Activated CD8-positive, alpha-beta memory T cell treated with anti-CD3 and anti-CD28 coated beads for 1 hour (primary cell): ENCODE results near the gene GJE1.
"Not testable (repeated sequence)": the region's sequence is repeated elsewhere in the genome, so short reads cannot be mapped to it uniquely, and the experiment has no call there.

Experiments
- DNase-seq, 2 donors: peaks; one replicate each; pipeline ENCODE4 v3.0.0-alpha.2; 2020; ENCODE audit warnings: low read depth in 1 of 2; ENCODE audit errors: extremely low read depth in 1 of 2

The GJE1 gene

DNA sequence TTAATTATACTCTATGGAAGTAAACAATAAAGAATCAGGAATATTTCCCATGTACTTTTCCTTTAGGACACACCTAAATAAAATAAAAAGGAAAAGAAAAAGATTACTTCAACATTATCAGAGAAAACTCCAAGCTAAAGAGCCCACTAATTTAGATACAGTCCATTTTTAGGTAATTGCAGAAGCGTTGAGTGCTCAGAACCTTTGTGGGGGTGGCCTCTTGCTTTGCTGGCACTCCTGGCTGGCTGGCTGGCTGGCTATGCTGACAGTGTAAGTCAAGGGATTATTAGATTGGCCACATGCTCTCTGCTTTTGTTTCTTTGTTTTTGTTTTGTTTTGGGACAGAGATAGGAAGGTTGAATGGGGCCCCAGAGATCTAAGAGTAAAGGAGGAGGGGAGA lies at the start of gene GJE1:
Gene GJE1, plus strand, starts transcription at position 301 of the 400 bp plus-strand sequence. CDS start 234 bp downstream, outside the sequence.
- no peak for DNase-seq

DNA sequence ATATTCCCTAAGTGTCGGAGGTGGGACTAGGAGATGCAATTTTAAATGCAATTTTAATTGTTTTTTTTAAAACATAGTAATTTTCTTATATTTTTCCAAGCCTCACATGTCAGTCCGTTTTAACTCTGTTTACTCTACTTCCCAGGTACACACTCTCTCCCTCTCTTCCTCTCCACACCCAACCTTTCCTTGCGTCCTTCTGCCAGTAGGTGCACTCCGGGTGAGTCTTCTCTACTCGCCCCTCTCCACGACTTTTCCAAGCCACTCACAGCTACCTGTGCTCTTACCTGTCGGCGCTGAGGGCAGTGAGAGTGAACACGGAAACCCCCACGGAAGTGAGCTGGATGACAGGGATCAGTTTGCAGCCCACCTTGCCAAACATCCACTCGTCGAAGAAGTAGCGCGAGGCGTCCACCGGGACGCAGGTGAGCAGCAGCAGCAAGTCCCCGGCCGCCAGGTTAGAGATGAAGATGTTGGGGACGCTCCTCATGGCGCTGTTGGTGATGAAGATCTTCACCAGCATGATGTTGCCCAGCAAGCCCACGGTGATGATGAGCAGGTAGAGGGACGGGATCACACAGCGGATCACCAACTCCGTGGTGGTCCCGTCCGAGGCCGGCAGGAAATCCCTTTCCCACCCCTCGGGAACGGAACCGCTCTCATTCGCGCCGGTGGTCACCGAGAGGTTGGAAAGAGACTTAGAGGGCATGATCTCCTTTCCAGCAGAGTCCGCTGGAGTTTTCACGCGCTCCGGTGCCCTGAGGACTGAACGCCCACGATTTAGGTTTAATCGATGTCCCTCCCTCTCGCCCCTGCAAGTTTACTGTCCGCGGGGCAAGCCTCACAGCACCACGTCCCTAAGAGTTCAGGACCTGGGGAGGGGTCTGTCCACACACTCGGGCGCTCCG lies 44.5 kb upstream of the GJE1 start:
- no peak for DNase-seq

GRCh38 chr6:142088858-142089216 lies 43.9 kb upstream of the GJE1 start:
- DNase-seq: no peak

GRCh38 chr6:142104820-142105219 lies 27.9 kb upstream of the GJE1 start:
- not testable (repeated sequence) for DNase-seq

DNA sequence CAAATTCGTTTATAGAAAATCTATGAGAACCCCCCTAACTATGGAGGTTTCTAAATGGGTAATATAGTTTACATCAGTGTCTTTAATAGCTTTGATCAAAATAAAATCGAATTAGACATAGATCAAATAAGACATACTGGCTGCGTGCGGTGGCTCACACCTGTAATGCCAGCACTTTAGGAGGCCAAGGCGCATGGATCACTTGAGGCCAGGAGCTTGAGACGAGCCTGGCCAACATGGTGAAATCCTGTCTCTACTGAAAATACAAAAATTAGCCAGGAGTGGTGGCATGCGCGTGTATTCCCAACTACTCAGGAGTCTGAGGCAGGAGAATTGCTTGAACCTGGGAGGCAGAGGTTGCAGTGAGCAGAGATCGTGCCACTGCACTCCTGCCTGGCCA lies 21.9 kb upstream of the GJE1 start:
- DNase-seq: not testable (repeated sequence)

GRCh38 chr6:142112451-142113061 lies 20.2 kb upstream of the GJE1 start:
- DNase-seq: peak; percentile 19 to 49

DNA sequence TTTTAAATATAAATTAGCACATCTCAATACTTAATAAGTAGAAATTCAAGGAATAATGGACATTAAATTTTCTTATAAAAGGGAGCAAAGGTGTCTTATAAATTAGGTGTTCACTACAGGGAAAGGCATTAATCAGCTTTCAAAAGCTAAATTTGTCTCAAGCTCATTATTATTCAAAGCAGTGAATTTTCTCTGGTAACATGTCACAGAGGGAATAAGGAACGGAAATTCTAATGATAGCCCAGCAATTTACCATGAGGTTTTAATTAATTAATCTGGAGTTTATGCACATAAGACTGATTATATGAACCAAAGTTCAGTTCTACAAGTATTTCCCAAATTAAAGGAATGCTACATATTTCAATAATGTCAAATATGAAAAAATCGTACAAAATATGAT lies 15.4 kb upstream of the GJE1 start:
- DNase-seq: no peak

- no peak for DNase-seq
Measured at GRCh38 chr6:142118328-142118727, 14.4 kb upstream of the GJE1 start.

- no peak for DNase-seq
Measured at GRCh38 chr6:142118925-142119324, 13.8 kb upstream of the GJE1 start.

DNA sequence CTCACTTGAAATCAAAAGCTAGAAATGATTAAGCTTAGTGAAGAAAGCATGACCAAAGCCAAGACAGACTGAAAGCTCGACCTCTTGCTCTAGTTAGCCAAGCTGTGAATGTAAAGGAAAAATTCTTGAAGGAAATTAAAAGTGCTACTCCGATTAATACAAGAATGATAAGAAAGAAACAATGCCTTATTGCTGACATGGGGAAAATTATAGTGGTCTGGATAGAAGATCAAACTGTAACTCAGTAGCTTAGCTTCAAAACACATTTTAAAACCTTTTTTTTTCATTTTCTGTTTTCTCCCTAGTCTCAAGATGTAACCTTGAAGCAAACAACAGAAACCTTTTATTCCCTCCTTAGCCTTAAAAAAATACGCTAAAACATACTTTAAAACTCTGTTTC lies 11.4 kb upstream of the GJE1 start:
- DNase-seq: no peak

GRCh38 chr6:142130814-142131213 lies 1.9 kb upstream of the GJE1 start:
- DNase-seq: no peak

GRCh38 chr6:142138876-142139275 lies 6.2 kb downstream of the GJE1 start:
- DNase-seq: no peak

- DNase-seq: not testable (repeated sequence)
Measured at GRCh38 chr6:142141531-142141930, 8.8 kb downstream of the GJE1 start.

DNA sequence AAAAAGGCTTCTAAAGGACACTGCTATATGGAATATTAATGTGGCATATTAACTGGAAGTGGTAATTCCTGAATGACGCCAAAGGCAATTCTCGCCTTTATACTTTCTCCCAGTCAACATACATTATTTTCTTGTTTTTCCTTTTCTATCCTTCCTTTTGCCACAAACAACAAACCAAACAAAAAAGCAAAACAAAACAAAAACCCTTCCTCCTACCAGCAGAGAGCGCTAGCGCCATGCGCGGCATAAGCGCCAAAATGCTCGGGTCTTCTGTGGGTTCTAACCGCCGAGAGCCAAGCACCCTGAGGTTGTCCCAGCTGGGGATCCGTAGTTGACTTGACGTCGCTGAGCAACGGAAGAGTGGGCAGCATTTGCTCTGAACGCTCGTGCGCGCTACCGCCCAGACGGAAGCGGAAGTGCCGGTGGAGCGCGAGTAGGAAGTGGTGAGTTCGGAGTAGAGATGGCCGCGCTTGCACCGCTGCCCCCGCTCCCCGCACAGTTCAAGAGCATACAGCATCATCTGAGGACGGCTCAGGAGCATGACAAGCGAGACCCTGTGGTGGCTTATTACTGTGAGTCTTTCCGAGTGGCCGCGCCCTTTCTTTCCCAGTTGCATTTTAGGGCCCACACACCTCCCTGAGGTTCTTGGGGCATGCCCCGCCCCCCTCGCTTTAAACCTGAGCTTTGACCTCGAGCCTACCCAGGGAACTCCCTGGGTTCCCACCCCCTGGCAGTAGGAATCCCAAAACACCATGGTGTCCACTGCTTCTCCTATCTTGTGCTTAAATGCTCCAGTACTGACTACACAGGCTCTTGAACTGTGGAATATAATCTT lies 14.3 kb downstream of the GJE1 start, which contains the start of the genes NMBR and VTA1:
Gene NMBR, minus strand, starts transcription at position 295 of the 835 bp plus-strand sequence. CDS start 58,464 bp downstream, outside the sequence.
Gene VTA1, plus strand, starts transcription at position 436 of the 835 bp plus-strand sequence. Its CDS starts 25 bp downstream, at position 461.
- peak; percentile 87 to 91 for DNase-seq

DNA sequence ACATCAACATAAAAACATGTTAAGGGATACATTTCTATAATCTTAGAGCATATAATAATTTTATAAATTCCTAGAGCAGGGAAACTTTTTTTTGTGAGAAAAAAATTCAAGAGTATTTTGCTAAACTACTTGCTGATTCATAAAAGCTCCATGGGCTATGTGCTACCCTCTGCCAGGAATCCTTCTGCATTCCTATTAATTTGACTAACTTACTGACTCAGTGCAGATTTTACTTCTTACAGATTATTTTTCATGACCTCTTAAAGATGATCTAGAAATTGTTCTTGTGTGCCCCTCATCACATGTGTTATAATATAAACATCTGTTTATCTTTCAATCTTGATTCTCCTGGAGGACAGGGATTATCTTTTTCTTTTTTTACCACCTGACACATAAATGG lies 20.0 kb downstream of the GJE1 start:
- DNase-seq: no peak

- no peak for DNase-seq
Measured at GRCh38 chr6:142153196-142153595, 20.5 kb downstream of the GJE1 start.

DNA sequence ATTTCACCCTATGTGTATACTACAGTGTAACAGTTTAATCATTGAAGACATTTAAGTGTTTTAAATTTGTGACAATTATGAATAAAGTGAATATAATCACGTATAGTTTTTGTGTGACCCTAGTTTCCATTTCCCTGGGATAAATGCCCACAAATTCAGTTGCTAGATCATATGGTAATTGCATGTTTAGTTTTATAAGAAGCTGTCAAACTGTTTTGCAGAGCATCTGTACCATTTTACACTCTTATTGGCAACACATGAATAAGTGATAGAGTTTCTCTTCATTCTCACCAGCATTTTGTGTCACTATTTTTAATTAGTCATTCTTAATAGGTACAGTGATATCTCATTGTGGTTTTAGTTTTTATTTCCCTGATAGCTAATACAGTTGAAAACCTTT lies 21.6 kb downstream of the GJE1 start:
- no peak for DNase-seq

GRCh38 chr6:142155091-142155490 lies 22.4 kb downstream of the GJE1 start:
- no peak for DNase-seq

- no peak for DNase-seq
Measured at GRCh38 chr6:142155895-142156757, 23.4 kb downstream of the GJE1 start.

GRCh38 chr6:142156758-142157068 lies 24.0 kb downstream of the GJE1 start:
- DNase-seq: not testable (repeated sequence)
